T follicular helper cell (primary cell): ENCODE results near the gene ATP6V0B.
A peak's percentile ranks its signal among the peaks of the same experiment; 100 is the strongest.

Source experiments
- DNase-seq: peaks from one replicate; pipeline ENCODE4 v3.0.0-alpha.2; 2020; ENCODE audit warnings: low read depth

Gene ATP6V0B

DNA sequence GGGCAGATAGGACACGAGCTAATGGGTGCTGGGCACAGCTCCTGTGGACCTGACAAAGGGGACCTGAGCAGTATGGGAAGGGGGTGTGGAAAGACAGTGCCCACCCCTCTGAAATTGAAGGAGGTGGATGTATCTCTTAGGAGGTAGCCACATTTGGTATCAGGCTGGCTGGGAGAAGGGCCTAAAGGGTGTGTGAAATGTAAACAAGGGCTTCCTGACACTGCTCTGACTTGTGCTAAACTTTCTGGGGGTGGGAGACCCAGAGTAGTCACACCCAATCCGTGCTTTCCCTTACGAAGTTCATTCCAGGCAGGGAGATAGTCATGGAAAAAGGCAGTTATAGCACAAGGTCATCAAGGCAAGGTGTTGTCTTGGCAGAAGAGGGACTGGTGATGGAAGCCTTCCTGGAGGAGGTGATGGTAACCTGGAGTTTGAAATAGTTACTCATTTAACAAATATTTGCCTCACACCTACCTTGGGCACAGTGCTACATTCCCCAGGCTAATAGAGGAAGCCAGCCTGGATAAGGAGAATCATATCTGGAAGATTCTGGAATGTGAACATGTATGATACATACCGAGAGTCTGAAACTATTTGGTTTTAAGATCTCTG lies 11.3 kb downstream of the ATP6V0B start:
- no peak for DNase-seq

GRCh38 chr1:43986712-43987111 lies 12.0 kb downstream of the ATP6V0B start:
- DNase-seq, result no peak

- DNase-seq, result no peak
These were observed 12.6 kb downstream of the ATP6V0B start for GRCh38 chr1:43987159-43987902.

GRCh38 chr1:43990271-43991199 lies 15.8 kb downstream of the ATP6V0B start:
- DNase-seq, result no peak

GRCh38 chr1:43991200-43991475 lies 16.4 kb downstream of the ATP6V0B start:
- DNase-seq, result no peak

- DNase-seq, result peak; percentile 61
These were observed 16.9 kb downstream of the ATP6V0B start, which contains the start of gene CCDC24 for GRCh38 chr1:43991476-43992231. Gene CCDC24, plus strand, starts transcription at chr1:43991599. Its CDS starts 280 bp downstream, at chr1:43991879.

- no peak for DNase-seq
These were observed 17.7 kb downstream of the ATP6V0B start for GRCh38 chr1:43992232-43992995.

DNA sequence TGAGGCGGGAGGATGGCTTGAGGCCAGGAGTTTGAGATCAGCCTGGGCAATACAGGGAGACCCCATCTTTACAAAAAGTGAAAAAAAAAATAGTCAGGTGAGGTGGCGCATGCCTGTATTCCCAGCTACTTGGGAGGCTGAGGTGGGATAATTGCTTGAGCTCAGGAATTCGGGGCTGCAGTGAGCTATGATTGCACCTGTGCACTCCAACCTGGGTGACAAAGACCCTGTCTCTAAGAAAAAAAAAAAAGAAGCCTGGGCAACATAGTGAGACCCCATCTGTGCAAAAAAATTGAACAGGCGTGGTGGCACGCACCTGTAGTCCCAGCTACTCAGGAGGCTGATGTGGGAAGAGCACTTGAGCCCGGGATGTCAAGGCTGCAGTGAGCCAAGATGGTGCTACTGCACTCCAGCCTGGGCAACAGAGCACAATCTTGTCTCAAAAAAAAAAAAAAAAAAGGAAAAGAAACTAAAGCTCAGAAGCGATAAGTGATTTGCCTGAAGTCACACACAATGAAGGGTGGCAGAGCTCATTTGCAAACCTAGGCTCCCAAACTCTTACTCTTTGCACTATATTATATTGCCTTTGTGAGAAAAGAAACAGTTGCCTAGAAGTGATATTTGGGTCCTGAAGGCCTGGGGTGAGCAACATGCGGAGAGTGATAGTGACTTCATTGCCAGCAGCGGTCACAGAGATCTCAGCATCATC lies 18.6 kb downstream of the ATP6V0B start:
- DNase-seq, result no peak

DNA sequence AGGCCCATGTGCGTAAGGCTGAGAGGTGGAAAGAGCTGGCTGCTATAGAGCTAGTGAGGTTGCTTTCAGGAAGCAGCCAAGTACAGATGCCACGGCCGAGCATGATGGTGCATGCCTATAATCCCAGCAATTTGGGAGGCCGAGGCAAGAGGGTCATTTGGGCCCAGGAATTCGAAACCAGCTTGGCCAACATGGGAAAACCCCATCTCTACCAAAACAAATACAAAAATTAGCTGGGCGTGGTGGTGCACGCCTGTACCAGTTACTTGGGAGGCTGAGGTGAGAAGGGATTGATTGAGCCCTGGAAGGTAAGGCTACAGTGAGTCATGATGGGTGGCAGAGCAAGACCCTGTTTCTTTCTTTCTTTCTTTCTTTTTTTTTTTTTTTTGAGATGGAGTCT lies 19.3 kb downstream of the ATP6V0B start:
- DNase-seq, result no peak

DNA sequence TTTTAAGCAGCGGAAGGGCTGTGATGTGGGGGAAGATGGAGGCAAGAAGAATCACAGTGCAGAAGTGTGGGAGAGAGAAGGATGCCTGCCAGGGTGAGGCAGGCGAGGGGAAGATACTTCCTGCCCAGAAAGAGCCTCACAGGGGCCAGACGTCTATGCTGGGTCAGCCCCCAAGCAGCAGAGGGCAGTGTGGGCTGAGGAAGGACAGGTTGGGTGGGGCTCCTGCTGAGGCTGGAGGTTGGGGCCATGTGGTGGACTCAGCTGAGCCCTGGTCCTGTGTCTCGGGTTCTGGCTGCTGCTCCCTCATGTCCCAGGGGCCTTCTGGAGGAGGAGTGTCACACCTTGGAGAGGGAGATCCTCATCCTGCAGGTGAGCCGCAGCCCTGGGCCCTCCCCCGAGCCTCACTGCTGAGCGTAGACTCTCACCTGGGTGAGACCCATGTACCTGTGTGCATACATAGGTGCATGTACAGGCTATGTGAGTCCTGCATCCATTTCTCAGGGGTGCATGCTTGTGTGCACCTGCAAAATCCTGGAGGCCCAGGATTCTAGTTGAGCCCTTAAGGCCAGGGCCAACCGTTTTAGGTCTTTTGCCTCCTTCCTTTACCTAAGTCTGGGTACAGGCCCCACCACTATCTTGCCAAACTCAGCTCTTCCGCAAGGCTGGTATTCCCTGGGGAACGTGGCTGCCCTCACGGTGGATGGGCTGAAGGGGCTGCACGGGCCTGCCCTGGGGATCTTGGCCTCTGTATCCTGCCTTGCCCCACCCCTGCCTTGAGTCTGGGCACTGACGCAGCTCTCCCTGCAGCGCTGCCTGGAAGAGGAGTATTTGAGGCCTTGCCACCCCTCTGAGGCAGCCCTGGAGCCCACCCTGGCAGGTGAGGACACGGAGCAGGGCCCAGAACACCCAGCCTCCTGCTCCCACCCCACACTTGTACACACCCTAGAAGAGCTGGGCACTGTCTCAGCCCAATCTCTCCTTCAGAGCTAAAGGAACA lies 20.3 kb downstream of the ATP6V0B start:
- no peak for DNase-seq

GRCh38 chr1:43995984-43996732 lies 21.4 kb downstream of the ATP6V0B start:
- no peak for DNase-seq

DNA sequence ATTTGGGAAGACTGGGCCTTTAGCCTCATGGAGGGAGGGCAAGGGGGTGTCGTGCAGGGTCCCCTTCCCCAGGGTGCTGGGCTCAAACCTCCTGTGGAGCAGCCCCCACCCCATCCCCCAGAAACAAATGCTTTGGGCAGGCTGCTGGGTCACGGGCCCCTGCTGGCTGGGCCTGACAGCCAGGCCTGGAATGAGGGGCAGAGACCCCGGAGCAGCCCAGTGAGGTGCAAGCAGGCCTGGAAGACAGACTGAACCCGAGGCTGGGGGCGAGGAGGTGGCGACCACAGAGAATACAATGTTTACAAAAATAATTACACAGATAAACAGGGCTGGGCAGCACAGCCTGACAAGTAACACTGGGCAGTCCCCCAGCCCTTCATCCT lies 22.0 kb downstream of the ATP6V0B start:
- no peak for DNase-seq

DNA sequence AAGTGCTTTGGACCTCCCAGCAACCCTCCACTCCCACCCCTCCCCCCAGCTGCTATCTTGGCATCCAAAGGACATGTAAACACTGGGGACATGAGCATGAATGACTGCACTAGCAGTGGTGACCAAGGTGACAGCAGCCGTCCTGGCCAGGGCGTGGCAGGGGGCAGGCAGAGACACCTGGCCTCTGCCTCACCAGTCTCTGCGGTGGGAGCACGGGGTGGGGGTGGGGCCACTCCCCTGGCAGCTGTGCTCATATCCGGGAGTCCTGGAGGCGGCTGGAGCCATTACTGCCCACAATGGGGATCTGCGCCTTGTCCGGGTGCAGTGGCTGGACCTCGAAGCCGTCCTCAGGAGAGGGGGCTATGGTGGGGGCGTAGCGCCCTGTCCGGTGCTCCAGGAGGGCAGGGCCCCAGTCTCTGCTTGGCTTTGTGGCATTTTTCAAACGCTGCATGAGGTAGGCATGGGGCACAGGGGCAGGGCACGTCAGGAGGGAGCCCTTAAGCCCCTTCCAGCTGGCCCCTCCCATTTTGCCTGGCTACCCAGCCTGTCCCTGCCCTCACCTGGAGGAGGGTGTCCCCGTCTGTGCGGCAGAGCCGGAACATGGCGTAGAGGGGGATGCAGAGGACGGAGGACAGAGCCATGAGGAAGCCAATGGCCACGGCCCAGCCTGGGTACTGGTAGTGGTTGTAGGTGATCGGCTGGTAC lies 22.7 kb downstream of the ATP6V0B start:
- DNase-seq, result no peak

DNA sequence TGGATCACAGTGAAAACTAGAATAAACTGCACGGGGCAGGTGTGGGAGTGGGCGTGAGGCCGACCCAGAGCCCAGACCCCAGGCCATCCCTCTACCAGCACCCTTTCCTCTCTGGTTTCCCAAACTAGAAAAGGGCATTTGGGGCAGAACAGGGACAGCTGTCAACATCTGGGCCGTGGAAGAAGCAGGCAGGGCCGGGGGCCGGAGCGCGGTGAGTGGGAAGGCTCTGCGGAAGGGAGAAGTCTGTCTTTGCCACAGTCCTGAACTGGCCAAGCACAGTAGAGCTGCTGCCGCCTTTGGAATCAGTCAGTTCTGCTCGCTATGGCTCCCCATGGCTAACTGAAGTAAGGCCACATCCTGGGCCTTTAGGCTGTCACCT lies 23.2 kb downstream of the ATP6V0B start:
- DNase-seq, result no peak

DNA sequence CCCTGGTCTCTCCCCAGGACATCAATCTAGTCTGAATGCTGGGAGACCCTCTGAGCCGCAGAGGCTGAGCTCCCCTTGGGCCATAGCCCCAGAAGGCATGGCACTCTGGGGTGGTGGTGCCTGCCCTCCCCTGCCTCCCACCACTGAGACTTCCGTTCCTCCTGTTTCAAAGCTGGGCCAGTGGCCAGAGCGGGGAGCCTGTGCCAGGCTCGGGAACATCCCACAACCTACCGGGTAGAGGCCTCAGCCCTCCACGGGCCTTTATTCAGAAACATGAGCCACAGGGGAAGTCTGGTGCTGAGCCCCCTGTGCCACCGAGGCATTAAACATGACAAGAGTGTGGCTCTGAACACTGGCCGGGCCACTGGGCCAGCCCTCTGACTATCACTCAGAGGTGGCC lies 24.7 kb downstream of the ATP6V0B start:
- DNase-seq, result no peak

- no peak for DNase-seq
These were observed 25.4 kb downstream of the ATP6V0B start for GRCh38 chr1:44000122-44000665.

DNA sequence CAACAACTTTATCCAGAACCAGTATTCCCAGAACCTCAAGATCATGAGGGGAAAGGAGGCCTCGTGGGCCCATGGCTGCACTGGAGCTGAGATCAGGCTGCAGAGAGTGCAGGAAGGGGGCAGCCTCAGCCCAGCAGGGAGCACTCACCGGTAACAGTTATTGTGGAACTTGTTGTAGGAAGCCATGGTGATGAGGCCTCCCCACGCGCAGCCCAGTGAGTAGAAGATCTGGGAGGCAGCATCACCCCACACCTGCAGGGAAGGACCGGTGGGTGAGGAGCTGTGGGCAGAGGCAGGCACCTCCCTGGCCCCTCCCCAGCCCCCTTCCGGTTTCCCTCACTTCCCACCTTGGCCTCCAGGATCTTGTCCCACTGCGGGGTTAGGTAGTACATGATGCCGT lies 27.4 kb downstream of the ATP6V0B start:
- no peak for DNase-seq
